D721Med (cell line): Measurements from ENCODE around the gene JMJD8.

ENCODE experiments used
- DNase-seq: peaks from one replicate; pipeline ENCODE4 v3.0.0; 2011; ENCODE audit warnings: low spot score; ENCODE audit not compliant: insufficient read length
- FAIRE-seq: peaks from 2 replicates; lab custom pipeline; 2011; peaks lifted over from hg19 to GRCh38; lab: Jason Lieb, UNC
- TF ChIP-seq, protein P1 (sequence below): IDR thresholded peaks from 2 replicates; pipeline ENCODE4 v1.5.1; 2012; ENCODE audit warnings: mild to moderate bottlenecking, control low read depth; ENCODE audit not compliant: insufficient read depth; ENCODE audit errors: missing control alignments

JMJD8 gene

DNA sequence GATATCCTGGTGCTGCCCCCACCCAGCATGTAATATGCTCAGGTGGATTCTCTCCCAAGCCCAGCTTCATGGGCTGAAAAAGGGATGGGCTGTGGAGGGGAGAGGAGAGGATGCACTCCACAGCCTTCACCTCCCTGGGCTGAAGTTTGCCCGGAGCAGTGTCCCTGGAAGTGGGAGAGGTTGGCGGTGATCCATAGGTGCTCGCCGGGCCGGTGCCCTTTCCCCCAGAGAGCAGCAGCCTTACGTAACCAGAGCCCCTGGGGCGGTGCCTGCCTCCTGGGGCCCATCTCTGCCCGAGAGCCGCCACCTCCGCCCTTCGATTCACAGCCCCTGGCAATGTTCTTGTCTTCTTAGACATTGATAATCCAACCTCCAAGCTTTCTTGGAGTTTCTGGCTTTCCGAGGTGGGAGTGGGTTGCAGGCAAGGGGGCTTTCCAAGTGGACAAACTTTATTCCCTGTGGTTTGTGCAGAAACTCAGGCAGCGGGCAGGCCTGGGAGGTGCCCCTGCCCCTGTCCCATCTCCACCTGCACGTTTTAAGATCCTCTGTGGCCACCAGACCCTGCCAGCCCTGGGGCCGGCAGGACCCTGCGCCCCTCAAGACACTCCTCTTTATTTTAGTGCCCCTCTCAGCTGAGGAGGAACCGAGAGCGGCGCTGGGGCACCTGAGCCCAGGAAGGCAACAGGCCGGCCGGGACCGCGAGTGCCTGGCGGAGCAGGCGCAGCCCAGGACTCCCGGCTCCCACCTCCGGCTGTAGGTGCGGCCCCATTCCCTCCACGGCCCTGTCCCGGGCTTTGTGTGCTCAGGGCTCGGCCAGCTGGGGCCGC, 38.1 kb downstream of the JMJD8 start:
- TF ChIP-seq, protein P1, sequence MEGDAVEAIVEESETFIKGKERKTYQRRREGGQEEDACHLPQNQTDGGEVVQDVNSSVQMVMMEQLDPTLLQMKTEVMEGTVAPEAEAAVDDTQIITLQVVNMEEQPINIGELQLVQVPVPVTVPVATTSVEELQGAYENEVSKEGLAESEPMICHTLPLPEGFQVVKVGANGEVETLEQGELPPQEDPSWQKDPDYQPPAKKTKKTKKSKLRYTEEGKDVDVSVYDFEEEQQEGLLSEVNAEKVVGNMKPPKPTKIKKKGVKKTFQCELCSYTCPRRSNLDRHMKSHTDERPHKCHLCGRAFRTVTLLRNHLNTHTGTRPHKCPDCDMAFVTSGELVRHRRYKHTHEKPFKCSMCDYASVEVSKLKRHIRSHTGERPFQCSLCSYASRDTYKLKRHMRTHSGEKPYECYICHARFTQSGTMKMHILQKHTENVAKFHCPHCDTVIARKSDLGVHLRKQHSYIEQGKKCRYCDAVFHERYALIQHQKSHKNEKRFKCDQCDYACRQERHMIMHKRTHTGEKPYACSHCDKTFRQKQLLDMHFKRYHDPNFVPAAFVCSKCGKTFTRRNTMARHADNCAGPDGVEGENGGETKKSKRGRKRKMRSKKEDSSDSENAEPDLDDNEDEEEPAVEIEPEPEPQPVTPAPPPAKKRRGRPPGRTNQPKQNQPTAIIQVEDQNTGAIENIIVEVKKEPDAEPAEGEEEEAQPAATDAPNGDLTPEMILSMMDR = no peak
- no peak for FAIRE-seq
- no peak for DNase-seq

DNA sequence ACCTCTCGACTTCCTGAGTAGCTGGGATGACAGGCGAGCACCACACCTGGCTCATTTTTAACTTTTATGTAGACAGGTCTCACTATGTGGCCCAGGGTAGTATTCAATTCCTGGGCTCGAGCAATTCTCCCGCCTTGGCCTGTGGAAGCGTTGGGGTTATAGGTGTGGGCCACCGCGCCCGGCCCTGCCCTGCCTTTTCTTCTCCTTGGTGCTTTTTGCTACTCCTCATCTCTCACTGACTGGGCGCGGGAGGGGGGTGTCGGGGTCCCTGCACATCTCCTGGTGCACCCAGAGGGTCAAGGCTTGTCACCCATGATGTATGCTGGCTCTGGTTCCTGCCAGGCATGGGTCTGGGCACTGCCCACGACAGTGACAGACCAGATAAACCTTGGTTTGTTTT, 39.6 kb downstream of the JMJD8 start:
- TF ChIP-seq, protein P1 = no peak
- DNase-seq (no peak), FAIRE-seq (no peak)

DNA sequence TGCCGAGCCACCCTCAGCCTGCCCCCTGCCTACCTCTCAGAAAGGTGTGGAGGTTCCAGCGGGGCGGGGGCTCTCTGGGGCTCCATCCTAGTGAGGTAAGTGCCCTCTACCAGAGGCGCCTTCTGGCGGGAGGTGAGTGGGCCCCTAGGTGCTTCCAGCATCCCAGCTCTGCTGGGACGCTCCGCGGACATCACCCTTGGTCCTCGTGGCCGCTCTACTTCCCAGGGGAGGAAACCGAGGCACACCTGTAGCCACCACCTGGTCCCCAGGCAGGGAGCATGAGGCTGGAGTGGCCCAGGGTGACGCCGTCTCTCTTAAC, 41.1 kb downstream of the JMJD8 start:
- TF ChIP-seq, protein P1 = no peak
- FAIRE-seq = no peak
- no peak for DNase-seq

DNA sequence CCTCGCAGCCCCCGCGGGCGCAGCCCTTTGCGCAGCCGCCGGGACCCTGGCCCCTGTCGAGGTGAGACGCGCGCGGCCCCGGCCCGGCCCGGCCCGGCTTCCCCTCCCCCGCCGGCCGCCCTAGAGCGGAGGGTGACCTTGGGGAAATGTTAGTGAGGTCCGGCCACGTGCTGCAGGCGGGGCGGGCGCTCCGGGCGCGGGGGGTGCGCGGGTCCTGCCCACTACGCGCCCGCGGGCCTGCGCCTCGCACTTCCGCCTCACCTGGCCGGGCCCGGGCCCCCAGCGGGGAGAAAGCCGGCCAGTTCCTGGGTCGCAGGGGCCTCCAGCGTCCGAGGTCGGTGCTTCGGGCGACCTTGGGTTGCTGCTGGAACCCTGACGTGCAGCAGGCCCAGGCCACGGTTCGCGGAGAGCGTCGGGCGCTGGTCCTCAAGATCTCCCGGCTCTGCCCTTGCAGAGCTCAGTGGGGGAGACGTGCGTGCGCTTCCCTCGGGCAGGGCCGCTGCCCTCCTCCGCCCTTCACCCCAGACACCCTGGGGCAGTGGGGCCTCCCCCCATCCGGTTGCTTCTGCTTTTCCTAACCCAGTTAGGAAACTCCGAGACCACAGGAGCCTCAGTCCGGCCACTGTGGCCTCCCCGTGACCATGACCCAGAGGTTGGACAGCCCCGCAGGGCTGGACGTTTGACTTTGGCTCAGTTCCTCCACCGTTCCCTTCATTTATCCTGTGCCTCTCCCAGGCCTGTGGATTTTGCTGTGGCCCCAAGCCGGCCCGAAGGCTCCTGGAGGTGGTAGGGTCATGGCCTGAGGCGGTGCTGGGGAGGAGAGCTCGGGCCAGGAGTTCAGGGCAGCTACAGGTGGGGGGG, 41.7 kb downstream of the JMJD8 start:
- FAIRE-seq (no peak), DNase-seq (no peak)
- TF ChIP-seq, protein P1 = no peak

DNA sequence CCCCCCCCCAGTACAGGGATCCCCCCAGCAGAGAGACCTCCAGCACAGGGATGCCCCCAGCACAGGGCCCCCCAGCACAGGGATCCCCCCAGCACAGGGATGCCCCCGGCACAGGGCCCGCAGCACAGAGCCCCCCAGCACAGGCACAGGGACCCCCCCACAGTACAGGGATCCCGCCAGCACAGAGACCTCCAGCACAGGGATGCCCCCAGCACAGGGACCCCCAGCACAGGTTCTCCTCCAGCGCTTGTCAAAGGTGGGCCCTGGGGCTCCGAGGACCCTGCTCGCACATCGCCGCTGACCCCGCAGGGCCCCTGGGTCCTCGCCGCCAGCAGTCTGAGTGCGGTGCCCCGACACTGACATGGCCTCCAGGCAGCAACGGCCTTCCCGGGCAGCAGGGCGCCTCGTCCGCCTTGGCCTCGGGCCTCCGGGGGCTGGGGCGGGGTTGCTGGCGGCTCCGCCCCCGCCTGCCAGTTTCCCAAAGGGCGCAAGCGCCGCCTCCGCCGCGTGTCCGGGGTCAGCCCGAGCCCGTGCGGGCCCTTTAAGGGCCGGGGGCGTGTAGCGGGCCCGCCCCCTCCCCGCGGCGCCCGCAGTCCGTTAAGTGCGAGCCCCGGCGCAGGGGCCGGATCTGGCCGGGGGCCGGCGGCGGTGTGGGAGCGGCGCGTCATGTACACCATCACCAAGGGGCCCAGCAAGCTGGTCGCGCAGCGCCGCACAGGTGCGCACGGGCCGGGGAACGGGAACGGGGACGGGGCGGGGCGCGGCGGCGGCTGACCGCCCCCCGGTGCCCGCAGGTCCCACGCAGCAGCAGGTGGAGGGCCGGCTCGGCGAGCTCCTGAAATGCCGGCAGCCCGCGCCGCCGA, 42.6 kb downstream of the JMJD8 start, which contains the start of gene MCRIP2:
MCRIP2 (plus strand) TSS at position 503 of the 863 bp plus-strand sequence; CDS start at position 667, 164 bp downstream.
- TF ChIP-seq, protein P1 = no peak
- peak; percentile 95 for DNase-seq
- no peak for FAIRE-seq

DNA sequence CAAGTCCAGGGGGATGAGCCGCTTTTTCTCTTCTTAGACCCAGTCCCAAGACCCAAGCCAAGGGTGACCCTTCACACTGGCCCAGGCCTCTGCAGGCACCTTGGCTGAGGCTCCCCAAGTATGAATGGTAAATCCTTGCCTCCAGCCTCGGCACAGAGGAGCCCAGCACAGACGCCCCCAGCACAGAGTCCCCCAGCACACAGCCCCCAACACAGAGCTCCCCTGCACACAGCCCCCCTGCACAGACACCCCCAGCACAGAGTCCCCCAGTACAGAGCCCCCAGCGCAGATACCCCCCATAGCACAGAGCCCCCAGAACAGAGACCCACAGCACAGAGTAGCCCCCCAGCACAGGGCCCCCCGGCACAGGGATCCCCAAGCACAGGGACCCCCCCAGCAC, 43.5 kb downstream of the JMJD8 start:
- no peak for FAIRE-seq
- TF ChIP-seq, protein P1 = no peak
- DNase-seq = no peak
